Thyroid gland (tissue), 4 donors: ENCODE measurements around the gene CPT1A.

Experiments
- CTCF ChIP-seq, 6 experiments: fragments of 200-600 bp in 3 of 6; fragments of 450-650 bp in 3 of 6; sonication (generic) in 3 of 6; IDR thresholded peaks; one replicate each; pipeline ENCODE4 v1.5.1; 2016 to 2019; ENCODE audit warnings: antibody characterized with exemption in 6 of 6, mild to moderate bottlenecking in 2 of 6, inconsistent platforms in 1 of 6, moderate library complexity in 1 of 6
- POLR2A ChIP-seq, 2 donors: fragments of 450-650 bp; IDR thresholded peaks; one replicate each; pipeline ENCODE4 v1.6.1; 2017; ENCODE audit warnings: antibody characterized with exemption in 2 of 2, mild to moderate bottlenecking in 2 of 2, moderate library complexity in 1 of 2

GRCh38 chr11:68772936-68773335 is 68.8 kb downstream of the CPT1A start:
- TF ChIP-seq POLR2A (IDR thresholded peaks at IDR 0.05) (no peak), CTCF (IDR thresholded peaks at IDR 0.05) (no peak)
